ENCODE data around the gene STX16.

The STX16 gene, protein sequence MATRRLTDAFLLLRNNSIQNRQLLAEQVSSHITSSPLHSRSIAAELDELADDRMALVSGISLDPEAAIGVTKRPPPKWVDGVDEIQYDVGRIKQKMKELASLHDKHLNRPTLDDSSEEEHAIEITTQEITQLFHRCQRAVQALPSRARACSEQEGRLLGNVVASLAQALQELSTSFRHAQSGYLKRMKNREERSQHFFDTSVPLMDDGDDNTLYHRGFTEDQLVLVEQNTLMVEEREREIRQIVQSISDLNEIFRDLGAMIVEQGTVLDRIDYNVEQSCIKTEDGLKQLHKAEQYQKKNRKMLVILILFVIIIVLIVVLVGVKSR

DNA sequence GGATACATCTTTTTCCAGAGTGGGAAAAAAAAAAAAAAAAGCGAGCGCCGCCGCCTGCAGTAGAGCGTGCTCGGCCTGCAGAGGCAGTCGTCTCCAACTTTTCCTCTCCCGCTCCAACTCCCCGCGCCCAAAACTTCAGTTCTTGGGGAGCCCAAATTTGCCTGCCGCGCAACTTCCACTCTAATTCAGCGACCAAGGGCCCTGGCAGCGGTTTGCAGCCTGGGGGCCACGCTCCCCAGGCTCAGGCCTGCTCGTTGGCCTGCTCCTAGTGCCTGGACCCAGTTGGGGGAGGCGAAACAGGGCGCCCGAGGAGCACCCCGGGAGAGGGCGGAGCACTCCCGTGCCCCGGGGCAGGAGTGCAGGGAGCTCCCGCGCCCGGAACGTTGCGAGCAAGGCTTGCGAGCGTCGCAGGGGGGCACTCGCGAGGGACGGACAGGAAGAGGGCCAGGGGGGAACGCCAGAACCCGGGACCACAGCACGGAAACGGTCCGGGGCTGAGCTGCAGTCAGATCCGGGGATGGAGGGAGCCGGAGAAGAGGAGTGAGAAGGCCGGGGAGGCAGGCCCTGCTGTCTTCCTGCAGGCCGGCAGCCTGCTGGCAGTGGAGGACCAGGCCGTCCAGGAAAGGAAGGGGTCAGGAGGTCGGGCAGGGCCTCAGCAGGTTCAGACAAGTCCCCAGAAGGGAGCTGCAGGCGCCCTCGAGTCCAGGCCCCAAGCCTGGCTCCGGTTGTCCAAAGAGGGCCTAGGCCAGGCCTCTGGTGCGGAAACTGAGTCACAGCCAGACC lies at the start of gene STX16:
Gene STX16, plus strand, starts transcription at position 508 of the 783 bp plus-strand sequence. CDS start 724 bp downstream, outside the sequence.
- in situ Hi-C loops (cut with MboI; ENCODE audit: low sequenced_read_pairs): no loop called here

DNA sequence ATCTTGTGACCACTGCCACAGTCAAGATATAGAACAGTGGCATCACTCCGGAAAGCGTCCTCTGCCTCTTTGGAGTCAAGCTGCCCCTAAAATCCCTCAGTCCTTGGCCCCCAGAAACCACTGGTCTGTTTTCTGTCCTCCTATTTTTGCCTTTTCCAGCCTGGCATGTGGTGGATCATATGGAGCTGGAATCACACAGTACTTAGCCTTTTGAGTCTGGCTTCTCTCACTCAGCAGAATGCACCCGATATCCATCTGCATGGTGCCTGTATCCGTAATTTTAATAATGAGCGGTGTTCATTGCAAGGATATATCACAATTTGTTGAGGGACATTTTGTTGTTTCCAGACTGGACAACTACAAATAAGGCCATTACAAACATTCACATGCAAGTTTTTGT lies 49.0 kb upstream of the STX16 start:
- in situ Hi-C loops (cut with MboI; ENCODE audit: low sequenced_read_pairs): no loop called here

DNA sequence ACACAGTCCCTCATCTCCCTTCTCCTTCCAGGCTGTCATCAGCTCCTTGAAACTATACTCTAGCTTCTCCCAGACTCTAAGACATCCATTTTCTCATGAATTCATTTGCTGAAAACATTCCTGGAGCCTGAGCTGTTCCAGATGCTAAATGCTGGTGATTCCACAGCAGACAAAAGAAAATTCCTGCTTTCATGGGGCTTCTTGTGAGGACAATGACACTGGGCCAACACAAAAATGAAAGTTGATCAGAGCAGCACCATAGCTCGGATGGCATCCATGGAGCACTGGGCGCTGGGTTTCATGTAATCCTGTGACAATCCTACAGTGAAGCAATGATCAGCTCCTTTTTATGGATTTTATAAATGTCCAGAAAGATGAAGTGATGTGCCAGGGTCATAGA lies 47.4 kb upstream of the STX16 start:
- in situ Hi-C loops (cut with MboI; ENCODE audit: low sequenced_read_pairs): no loop called here

DNA sequence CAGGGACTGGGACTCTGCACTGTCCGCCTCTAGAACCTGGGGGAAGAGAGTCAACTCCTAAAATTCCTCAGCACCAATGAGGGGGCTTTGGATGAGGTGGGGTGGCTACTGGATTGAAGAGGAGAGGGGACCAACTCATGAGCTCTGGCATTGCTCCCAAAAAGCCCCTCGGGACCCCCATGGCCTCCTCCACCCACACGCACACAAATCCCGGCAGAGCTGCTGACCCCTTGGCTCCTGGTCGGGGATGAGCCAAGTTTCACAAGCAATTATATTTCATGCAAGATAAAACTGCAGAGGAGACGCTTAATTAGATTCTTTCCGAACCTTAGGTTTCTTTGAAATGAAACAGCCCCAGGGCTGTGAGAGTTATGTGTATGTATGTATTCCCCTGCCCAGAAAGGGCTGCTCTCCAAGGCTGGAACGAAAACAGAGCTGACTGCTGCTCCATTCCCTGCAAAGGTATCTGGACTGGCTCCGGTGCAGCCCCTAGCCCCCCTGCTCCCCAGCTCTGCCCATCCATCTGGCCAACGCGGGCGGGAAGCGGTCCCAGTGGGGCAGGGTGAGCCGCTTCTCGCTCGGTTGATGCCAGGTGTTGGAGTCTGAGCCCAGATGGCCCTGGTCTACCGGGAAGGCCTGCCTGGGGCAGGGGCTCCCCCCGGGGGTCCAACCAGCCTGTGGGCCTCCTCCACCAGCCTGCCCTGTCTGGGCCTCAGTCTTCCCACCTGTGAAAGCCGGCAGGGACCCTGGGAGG lies 46.8 kb upstream of the STX16 start:
- in situ Hi-C loops (cut with MboI; ENCODE audit: low sequenced_read_pairs): no loop called here

DNA sequence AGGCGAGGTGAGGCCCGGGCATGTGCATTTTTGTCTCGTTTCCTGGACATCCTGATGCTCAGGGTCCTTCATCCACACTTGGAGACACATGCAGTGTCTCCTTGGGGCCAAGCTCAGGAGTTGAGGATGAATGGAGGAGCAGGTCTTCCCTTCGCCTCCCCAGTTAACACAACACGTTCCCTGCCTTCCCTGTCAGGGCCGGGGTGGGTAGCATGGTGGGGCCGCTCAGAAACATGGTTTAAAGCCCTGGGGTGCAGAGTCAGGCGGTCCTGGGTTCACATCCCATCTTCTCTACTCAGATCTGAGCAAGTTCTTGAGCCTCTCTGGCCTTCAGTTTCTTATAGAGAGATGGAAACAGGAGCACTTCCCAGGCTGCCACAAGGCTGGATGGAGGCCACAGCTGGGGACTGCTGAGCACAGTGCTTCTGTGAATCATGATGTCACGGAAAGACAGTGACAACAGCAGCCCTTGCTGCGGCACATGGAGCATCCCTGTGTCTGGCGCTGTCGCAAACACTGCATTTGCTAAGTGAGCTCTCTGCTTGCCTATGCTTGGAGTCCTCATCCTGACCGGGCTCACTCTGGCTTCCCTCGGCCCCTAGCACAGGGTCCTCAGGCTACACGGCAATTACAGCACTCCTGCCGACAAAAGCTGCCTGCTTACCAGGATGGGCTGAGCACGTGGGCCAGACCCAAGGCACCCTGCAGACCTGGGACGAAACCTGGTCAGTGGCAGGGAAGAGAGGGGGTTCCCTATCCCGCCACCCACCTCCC lies 45.6 kb upstream of the STX16 start:
- in situ Hi-C loops (cut with MboI; ENCODE audit: low sequenced_read_pairs): no loop called here

DNA sequence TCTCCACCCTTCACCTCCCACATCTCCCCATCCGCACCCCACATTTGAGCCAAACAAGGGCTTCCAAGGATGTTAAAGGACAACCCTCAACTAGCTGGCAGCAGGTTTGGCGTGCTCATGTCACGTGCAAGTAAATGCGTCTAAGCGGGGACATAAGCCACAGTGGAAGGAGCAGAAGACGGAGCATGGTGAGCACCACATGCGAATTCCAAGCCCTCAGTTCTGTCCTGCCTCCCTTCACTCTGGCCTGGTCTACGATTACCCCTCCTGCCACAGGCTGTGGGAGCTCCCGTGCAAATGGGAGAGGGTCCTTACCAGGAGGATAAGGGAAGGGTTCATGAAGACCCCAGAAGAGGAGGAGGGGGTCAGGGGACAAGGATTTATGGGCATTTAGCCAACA lies 44.9 kb upstream of the STX16 start:
- in situ Hi-C loops (cut with MboI; ENCODE audit: low sequenced_read_pairs): no loop called here

DNA sequence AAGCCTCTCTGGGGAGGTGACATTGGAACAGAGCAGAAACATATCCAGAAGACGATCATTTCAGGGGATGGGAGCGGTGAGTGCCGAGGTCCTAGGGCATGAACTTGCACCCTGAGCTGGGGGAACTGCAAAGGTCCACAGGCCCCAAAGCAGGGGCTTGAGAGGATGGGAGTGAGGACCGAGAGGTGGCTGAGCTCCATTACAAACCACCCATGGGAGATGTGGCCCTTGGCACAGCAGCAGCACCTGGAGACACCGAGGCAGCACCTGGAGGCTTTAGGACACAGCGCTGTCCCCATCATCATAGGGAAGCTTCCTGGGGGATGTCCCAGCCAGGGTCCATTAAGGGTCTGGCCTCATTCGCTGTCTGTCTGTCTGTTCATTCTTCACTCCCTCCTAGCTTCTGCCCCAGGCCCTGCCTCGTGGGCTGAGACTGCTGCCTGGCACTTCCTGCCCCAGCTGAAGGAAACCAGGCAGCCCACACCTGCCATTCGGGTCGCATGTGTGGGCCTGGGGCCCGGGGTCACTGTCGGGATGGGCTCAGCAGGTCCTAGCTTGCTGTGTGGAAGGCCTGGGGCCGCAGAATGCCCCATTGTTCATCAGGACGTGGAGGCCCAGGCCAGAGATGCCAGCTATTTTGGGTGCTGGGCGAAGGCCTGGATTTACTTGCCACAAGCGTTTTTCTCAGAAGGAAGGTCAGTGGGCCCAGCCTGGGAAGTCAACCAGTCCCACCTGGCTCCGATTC lies 42.8 kb upstream of the STX16 start:
- in situ Hi-C loops (cut with MboI; ENCODE audit: low sequenced_read_pairs): no loop called here

DNA sequence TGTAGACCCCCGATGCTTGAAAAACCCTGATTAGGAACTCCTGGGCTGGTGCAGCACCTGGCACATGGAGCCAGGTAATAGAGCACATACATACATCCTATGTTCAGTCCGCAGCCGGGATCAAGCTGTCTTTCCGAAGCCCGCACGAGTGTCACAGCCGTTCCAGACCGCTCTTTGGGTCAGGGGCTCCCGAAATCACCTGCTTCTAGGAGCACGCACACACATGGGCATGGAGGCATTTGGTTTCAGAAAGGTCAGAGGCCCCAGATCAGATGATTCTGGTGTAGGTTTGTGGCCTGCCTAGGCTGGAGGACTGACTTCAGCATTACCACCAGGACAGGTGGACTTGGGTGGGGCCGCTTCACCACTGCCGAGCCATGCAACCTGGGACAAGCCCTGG lies 42.1 kb upstream of the STX16 start:
- in situ Hi-C loops (cut with MboI; ENCODE audit: low sequenced_read_pairs): no loop called here

DNA sequence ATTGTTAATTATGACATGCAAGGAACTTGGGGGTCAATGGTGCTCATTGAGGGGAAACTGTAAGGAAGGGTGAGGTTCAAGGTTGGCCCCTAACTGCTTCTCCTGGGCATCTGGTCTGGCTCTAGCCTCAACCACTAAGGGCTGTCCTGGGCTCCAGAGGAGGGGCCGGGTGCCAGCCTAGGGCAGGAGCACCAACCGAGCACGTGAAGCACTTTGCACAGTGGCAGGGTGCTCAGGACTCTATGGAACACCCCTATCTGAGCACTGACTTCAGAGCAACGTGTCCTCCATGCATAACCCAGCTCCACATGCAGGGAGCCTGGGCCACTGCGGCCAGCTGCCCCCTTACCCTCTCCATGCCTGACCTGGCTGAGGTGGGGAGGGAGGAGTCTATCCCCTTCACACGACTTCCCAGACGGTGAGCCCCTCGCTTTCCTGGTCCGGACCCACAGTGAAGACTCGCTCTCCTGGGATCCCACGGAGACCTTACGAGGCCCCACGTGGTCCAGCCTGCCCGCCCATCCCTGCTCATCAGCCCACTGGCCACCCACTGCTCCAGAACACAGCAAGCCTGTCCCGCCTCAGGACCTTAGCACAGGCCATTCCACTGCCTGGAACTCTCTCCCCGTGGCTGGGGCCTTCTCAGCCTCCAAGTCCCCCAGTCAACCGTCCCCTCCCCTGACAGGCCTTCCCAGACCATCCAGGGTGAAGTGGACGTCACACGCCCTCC lies 40.8 kb upstream of the STX16 start:
- in situ Hi-C loops (cut with MboI; ENCODE audit: low sequenced_read_pairs): no loop called here

DNA sequence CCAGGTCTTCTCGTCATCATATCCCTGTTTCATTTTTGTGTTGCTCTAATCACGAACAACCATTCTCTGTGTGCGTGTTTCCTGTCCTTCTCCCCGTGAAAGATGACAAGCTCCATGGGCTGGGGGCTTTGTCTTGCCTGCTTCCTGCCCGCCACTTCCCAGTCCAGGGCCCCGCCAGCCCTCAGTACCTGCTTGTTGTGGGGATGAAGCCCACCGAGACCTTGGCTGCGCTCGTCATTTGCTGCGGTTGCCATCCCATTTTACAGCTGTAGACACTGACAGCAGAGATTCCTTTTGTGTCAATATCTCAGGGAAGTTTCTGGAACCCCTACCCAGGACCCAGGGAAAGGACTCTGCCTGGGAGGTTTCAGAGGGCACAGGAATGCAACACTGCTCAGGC lies 40.3 kb upstream of the STX16 start:
- in situ Hi-C loops (cut with MboI; ENCODE audit: low sequenced_read_pairs): no loop called here

DNA sequence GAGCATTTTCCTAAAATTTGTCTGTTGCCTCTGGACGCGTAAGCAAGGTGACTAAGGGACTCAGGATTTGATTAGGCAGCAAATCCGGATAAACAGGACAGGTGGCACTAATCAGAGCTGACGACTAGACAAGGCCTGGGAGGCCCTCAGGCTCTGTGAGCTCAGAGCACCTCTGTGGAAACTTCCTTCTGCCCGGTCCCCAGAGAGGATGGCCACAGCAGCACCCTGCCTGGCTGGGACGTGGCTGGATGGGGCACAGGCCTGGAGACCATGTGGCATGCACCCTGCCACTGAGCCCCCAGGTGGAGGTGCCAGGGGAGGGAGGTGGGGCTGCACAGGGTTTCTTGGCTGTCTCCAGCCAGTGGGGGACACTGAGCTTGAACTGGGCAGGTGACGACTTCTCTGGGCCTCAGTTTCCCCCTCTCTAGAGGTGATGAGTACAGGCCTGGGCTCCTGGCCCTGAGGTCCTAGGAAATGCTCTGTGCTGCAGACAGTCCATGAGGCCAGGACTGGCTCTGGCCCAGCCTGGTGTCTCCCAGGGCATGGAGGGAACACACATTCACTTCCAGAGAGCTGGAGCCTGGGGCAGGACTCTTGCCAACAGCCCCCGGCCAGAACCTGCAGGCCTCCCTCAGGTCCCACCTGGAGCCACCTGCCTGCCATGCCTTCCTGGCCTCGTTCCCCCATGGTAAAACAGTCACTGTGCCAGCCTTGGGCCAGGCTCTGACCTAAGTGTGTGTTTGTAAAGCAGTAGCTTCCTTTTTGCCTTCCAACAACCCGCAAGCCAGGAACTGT lies 39.6 kb upstream of the STX16 start:
- in situ Hi-C loops (cut with MboI; ENCODE audit: low sequenced_read_pairs): no loop called here

DNA sequence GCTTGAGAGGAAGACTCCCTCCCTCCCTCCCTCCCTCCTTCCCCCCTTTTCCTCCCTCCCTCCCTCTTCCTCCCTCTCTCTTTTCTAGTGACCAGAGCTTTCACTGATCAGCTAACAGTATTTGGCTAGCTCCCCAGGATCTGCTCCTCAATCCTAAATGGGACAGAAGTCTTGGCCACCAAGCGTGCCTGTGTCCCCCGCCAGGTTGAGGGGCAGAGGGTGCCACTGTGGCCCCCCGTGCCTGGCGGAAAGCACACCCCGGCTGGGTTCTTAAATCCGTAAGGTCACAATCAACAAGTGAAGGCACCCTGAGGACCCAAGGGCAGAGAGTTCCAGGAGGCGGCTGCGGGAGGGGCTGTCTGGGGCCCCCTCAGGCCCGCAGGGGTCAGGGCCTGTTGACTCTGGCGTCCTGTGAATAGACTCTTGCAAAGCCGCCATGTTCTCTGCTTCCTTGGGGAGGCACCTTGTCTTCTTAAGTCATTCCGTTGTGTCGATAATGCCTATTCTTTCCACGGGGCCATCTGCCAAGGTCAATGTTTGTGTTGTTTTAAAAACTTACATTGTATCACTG lies 38.9 kb upstream of the STX16 start:
- in situ Hi-C loops (cut with MboI; ENCODE audit: low sequenced_read_pairs): no loop called here

DNA sequence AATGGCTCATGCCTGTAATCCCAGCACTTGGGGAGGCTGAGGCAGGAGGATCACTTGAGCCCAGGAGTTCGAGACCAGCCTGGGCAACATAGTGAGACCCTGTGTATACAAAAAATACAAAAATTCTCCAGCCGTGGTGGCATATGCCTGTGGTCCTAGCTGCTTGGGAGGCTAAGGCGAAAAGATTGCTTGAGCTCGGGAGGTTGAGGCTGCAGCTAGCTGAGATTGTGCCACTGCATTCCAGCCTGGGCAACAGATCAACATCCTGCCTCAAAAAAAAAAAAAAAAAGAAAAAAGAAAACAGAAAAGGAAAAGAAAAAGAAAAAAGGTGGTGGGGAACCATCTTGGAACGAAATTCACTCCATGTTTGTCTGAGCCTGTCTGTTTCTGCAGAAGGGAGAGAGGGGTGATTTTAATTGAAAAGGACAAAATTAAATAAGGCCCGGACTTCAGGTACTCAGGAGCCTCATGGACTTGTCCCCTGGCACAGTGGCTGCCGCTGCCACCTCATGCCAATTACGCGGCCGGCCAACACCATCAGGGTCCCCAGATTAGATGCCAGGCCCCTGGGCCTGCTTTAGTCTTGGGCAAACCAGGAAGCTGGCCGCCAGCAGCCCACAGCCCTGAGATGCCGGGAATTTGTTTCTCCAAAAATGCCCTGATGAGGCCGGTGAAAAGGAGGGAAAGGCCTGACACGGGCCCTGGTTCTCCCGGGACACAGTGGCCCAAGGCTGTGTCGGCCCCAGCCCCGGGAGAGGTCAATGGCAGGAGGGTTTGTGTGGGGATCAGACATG lies 37.8 kb upstream of the STX16 start:
- in situ Hi-C loops (cut with MboI; ENCODE audit: low sequenced_read_pairs): no loop called here

DNA sequence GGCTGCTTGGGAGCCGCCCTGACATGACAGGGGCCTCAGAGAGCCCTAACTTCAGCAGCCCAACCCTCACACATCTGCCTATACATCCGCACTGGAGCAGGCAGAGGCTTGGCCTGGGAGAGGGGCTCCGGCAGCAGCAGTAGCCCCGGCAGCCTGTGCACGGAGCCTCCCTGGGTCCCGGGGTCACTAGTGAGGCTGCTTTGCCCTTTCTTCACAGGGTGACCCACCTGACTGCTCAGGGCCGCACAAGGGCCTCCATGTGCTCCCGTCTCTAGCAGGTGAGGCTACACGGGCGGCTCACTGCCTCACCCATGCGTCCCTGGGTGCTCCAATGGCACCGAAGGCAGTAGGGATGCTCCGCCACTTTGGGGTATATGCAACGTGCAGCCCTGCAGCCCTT lies 36.7 kb upstream of the STX16 start:
- in situ Hi-C loops (cut with MboI; ENCODE audit: low sequenced_read_pairs): no loop called here

DNA sequence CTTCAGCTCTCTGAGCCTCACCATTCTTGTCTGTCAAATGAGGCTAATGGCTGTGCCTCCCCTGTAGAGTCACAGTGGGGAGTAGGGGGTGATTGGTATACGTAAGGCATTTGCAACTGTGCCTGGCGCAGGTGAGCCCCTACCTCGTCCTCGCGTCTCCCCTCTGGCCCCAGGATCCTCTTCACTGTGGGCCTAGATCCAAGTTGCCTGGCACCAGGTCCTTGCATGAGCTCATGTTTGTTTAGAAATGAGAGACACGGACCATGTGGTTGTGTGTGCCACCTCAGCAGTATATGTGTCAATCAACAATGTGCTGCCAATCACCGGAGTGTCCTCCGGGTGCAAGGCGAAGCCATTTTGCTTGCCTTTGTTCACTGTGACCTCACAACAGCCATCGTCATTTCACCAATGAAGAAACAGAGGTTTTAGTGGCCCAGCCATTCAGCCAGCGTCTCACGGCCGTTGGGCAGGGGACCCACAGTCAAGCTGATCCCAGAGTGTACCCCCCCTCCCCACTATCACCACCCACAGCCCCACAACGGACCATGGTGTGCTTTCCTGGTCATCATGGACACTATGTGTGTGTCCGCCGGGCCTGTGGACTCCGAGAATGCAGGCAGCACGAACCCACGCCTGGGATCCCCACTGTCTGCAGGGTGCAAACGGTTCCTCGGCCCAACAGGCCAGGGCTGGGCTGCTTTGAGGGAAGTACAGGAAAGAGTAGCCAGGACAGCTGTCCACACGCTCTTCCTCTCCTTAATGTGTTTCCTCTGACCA lies 35.9 kb upstream of the STX16 start:
- in situ Hi-C loops (cut with MboI; ENCODE audit: low sequenced_read_pairs): no loop called here

DNA sequence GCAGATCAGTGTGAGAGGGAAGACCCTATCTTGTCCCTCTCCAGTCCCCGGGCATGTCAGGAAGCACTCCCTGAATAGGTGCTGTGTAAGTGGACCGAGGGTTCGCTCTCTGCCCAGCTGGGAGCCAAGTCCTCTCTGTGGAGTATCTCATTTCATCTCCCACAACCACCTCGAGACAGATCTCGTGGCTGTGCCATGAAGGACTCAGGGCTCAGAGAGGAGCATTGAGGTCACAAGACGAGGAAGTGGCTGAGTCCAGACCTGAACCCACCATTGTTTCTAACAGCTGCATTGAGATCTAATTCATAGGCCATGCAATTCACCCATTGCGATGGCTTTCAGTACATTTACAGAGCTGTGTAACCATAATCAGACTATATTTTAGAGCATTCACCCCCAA lies 34.7 kb upstream of the STX16 start:
- in situ Hi-C loops (cut with MboI; ENCODE audit: low sequenced_read_pairs): no loop called here

DNA sequence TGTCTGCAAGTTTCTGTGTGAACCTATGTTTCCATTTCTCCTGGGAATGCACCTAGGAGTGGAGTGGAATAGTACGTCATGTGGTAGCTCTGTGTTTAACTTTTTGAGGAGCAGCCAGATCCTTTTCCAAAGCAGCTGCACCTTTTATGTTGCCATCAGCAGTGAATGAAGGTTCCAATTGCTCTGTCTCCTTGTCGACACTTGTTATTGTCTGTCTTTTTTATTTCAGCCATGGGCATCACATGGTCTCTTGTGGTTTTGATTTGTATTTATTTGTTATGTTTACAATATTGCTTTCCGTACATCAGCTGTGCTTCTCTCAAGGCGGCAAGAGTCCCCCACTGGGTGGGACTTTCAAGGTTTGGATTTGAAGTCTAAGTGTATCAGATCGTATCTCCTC lies 33.9 kb upstream of the STX16 start:
- in situ Hi-C loops (cut with MboI; ENCODE audit: low sequenced_read_pairs): no loop called here

Measured in HL-60/S4 treated with phorbol 12-myristate 13-acetate at 8.2 ng/mL for 4 days and 3 days (cell line).